Tibial nerve (tissue), 4 donors: Measurements from ENCODE around the gene SRPX2.

ENCODE experiments used
- EP300 ChIP-seq, 2 donors: sonication (generic); formaldehyde crosslinking; IDR thresholded peaks; one replicate each; pipeline ENCODE4 v1.6.1; 2017; ENCODE audit warnings: antibody characterized with exemption in 2 of 2, mild to moderate bottlenecking in 1 of 2
- POLR2A ChIP-seq, 2 donors: fragments of 450-650 bp; IDR thresholded peaks; one replicate each; pipeline ENCODE4 v1.6.1; 2017; ENCODE audit warnings: antibody characterized with exemption in 2 of 2, mild to moderate bottlenecking in 2 of 2, moderate library complexity in 2 of 2
- TF ChIP-seq, protein P1 (sequence below), 5 experiments: fragments of 200-600 bp in 3 of 5; fragments of 450-650 bp in 2 of 5; sonication (generic) in 3 of 5; IDR thresholded peaks; one replicate each; pipeline ENCODE4 v1.5.1; 2016 to 2019; ENCODE audit warnings: antibody characterized with exemption in 5 of 5, mild to moderate bottlenecking in 3 of 5, moderate library complexity in 2 of 5

DNA sequence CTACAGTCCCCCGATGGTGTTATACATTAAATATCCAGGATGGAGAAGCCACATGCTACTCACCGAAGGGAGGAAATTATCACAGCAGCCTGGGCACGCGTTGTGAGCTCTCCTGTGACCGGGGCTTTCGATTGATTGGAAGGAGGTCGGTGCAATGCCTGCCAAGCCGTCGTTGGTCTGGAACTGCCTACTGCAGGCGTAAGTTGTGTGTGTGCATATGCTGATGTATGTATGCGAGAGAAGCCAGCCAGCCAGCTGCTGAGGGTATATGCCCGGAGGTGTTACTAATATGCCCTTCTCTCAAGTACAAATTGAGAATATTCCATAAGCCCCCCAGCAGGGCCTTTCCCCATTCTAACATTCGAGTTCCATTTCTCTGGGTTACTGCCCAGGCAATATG lies 18.2 kb downstream of the SRPX2 start:
- TF ChIP-seq, protein P1, sequence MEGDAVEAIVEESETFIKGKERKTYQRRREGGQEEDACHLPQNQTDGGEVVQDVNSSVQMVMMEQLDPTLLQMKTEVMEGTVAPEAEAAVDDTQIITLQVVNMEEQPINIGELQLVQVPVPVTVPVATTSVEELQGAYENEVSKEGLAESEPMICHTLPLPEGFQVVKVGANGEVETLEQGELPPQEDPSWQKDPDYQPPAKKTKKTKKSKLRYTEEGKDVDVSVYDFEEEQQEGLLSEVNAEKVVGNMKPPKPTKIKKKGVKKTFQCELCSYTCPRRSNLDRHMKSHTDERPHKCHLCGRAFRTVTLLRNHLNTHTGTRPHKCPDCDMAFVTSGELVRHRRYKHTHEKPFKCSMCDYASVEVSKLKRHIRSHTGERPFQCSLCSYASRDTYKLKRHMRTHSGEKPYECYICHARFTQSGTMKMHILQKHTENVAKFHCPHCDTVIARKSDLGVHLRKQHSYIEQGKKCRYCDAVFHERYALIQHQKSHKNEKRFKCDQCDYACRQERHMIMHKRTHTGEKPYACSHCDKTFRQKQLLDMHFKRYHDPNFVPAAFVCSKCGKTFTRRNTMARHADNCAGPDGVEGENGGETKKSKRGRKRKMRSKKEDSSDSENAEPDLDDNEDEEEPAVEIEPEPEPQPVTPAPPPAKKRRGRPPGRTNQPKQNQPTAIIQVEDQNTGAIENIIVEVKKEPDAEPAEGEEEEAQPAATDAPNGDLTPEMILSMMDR (IDR thresholded peaks at IDR 0.05) = no peak
- no peak for TF ChIP-seq POLR2A (IDR thresholded peaks at IDR 0.05)
- no peak for TF ChIP-seq EP300 (IDR thresholded peaks at IDR 0.05)
